IPS DF 6.9 (cell line): ENCODE data around the gene ARHGDIB.

ENCODE experiments used
- DNase-seq: peaks from one replicate; pipeline ENCODE4 v3.0.0-alpha.2; 2013; ENCODE audit warnings: low read depth, low spot score
- H3K27ac ChIP-seq: one replicate; pipeline ENCODE4 v1.5.1; 2013; ENCODE audit warnings: low read length, control low read depth
- H3K27me3 ChIP-seq: 2 replicates; pipeline ENCODE4 v1.6.1; 2013; ENCODE audit warnings: mild to moderate bottlenecking, low read length; ENCODE audit not compliant: control insufficient read depth, insufficient read depth
- H3K36me3 ChIP-seq: 2 replicates; pipeline ENCODE4 v1.6.1; 2013; ENCODE audit warnings: low read length; ENCODE audit not compliant: control insufficient read depth, insufficient read depth
- H3K4me1 ChIP-seq: 2 replicates; pipeline ENCODE4 v1.6.1; 2013; ENCODE audit warnings: low read length; ENCODE audit not compliant: control insufficient read depth, insufficient read depth
- H3K4me3 ChIP-seq: 2 replicates; pipeline ENCODE4 v1.5.1; 2013; ENCODE audit warnings: mild to moderate bottlenecking, low read length
- H3K9me3 ChIP-seq: 2 replicates; pipeline ENCODE4 v1.6.1; 2013; ENCODE audit warnings: low read length, inconsistent platforms; ENCODE audit not compliant: control insufficient read depth, insufficient read depth
- WGBS: extraction: QIAGEN DNeasy Blood & Tissue Kit; methylation state at CpG from one replicate; pipeline ENCODE4 v1.1.7; 2013; ENCODE audit warnings: mixed read lengths, missing lambda C conversion rate; ENCODE audit not compliant: insufficient read length, insufficient coverage; 5-methylcytosine and 5-hydroxymethylcytosine counted together

ARHGDIB gene

GRCh38 chr12:14948672-14949071 lies 12.7 kb downstream of the ARHGDIB start:
- no peaks in the 10 kb centered on the region for H3K9me3 ChIP-seq
- H3K27ac ChIP-seq = no peak overlapping the region
- no peaks in the 10 kb centered on the region for H3K4me1 ChIP-seq
- no peaks in the 10 kb centered on the region for H3K27me3 ChIP-seq
- no peak overlapping the region for H3K4me3 ChIP-seq
- DNase-seq = no peak
- no CpG with 5 or more reads among the region's 3 CpGs for WGBS
- no peaks in the 10 kb centered on the region for H3K36me3 ChIP-seq

- Histone ChIP-seq H3K27me3 (no peaks in the 10 kb centered on the region), H3K4me1 (no peaks in the 10 kb centered on the region), H3K36me3 (no peaks in the 10 kb centered on the region), H3K9me3 (no peaks in the 10 kb centered on the region), H3K4me3 (no peak overlapping the region), H3K27ac (no peak overlapping the region)
- DNase-seq = no peak
- no CpG with 5 or more reads among the region's 1 CpG for WGBS
Observed at GRCh38 chr12:14946861-14947260, 14.5 kb downstream of the ARHGDIB start.

- Histone ChIP-seq H3K27me3 (no peaks in the 10 kb centered on the region), H3K4me3 (no peak overlapping the region), H3K4me1 (no peaks in the 10 kb centered on the region), H3K36me3 (no peaks in the 10 kb centered on the region), H3K27ac (no peak overlapping the region), H3K9me3 (no peaks in the 10 kb centered on the region)
- WGBS = no CpG with 5 or more reads among the region's 2 CpGs
- DNase-seq = no peak
Observed at GRCh38 chr12:14946162-14946561, 15.2 kb downstream of the ARHGDIB start.

GRCh38 chr12:14942196-14942931 lies 19.0 kb downstream of the ARHGDIB start:
- H3K27ac ChIP-seq = no peak overlapping the region
- DNase-seq = no peak
- H3K36me3 ChIP-seq = no peaks in the 10 kb centered on the region
- H3K9me3 ChIP-seq = no peaks in the 10 kb centered on the region
- no CpG with 5 or more reads among the region's 12 CpGs for WGBS
- no peaks in the 10 kb centered on the region for H3K4me1 ChIP-seq
- H3K27me3 ChIP-seq = no peaks in the 10 kb centered on the region
- no peak overlapping the region for H3K4me3 ChIP-seq

- no CpG with 5 or more reads among the region's 2 CpGs for WGBS
Observed at GRCh38 chr12:14941369-14941768, 20.0 kb downstream of the ARHGDIB start.

GRCh38 chr12:14938301-14938700 lies 23.1 kb downstream of the ARHGDIB start, which contains the start of gene ERP27:
TSS of gene ERP27 (minus strand) at chr12:14938537. CDS start at chr12:14938508, 29 bp downstream.
- no CpG with 5 or more reads among the region's 3 CpGs for WGBS
- H3K4me1 ChIP-seq = no peaks in the 10 kb centered on the region
- H3K27ac ChIP-seq = no peak within 1 kb of the TSS
- no peaks in the 10 kb centered on the region for H3K9me3 ChIP-seq
- no peaks in the 10 kb centered on the region for H3K36me3 ChIP-seq
- H3K4me3 ChIP-seq = no peak within 1 kb of the TSS
- DNase-seq = no peak
- no peaks in the 10 kb centered on the region for H3K27me3 ChIP-seq

More at GRCh38 chr12:14941369-14941768, 20.0 kb downstream of the ARHGDIB start:
- H3K27ac ChIP-seq = no peak overlapping the region
- no peak for DNase-seq
- H3K9me3 ChIP-seq = no peaks in the 10 kb centered on the region
- H3K4me3 ChIP-seq = no peak overlapping the region
- H3K27me3 ChIP-seq = no peaks in the 10 kb centered on the region
- H3K36me3 ChIP-seq = no peaks in the 10 kb centered on the region
- no peaks in the 10 kb centered on the region for H3K4me1 ChIP-seq

GRCh38 chr12:14937689-14938088 lies 23.7 kb downstream of the ARHGDIB start:
- no peaks in the 10 kb centered on the region for H3K4me1 ChIP-seq
- no peak for DNase-seq

GRCh38 chr12:14937014-14937413 lies 24.4 kb downstream of the ARHGDIB start:
- H3K27ac ChIP-seq = no peak overlapping the region
- no CpG with 5 or more reads among the region's 3 CpGs for WGBS
- no peaks in the 10 kb centered on the region for H3K36me3 ChIP-seq
- H3K9me3 ChIP-seq = no peaks in the 10 kb centered on the region
- H3K4me3 ChIP-seq = no peak overlapping the region
- no peaks in the 10 kb centered on the region for H3K27me3 ChIP-seq
- no peaks in the 10 kb centered on the region for H3K4me1 ChIP-seq
- no peak for DNase-seq

More at GRCh38 chr12:14937689-14938088, 23.7 kb downstream of the ARHGDIB start:
- H3K9me3 ChIP-seq = no peaks in the 10 kb centered on the region
- no peak overlapping the region for H3K4me3 ChIP-seq
- no peaks in the 10 kb centered on the region for H3K36me3 ChIP-seq
- no peak overlapping the region for H3K27ac ChIP-seq
- no peaks in the 10 kb centered on the region for H3K27me3 ChIP-seq
- no CpG with 5 or more reads among the region's 1 CpG for WGBS

- no peaks in the 10 kb centered on the region for H3K27me3 ChIP-seq
- WGBS = no CpG with 5 or more reads among the region's 6 CpGs
- no peaks in the 10 kb centered on the region for H3K4me1 ChIP-seq
- no peaks in the 10 kb centered on the region for H3K36me3 ChIP-seq
- no peak for DNase-seq
- no peak overlapping the region for H3K4me3 ChIP-seq
- H3K27ac ChIP-seq = no peak overlapping the region
- no peaks in the 10 kb centered on the region for H3K9me3 ChIP-seq
Observed at GRCh38 chr12:14936224-14936861, 25.1 kb downstream of the ARHGDIB start.

GRCh38 chr12:14935031-14935430 lies 26.4 kb downstream of the ARHGDIB start:
- Histone ChIP-seq H3K4me1 (no peaks in the 10 kb centered on the region), H3K36me3 (no peaks in the 10 kb centered on the region), H3K27me3 (no peaks in the 10 kb centered on the region), H3K27ac (no peak overlapping the region), H3K4me3 (no peak overlapping the region), H3K9me3 (no peaks in the 10 kb centered on the region)
- DNase-seq = no peak
- no CpG with 5 or more reads among the region's 4 CpGs for WGBS
